Type B pancreatic cell (in vitro differentiated cells): ENCODE results near the gene AQP4. TPM values are rescaled to one million over a fixed set of nuclear protein-coding genes. Genes with fewer than 3 reads are reported as not detected.

Experiments
- DNase-seq: peaks from one replicate; pipeline ENCODE4 v3.0.0; 2021; ENCODE audit warnings: mixed read lengths; ENCODE audit not compliant: unreplicated experiment; ENCODE audit errors: extremely low spot score
- H3K27ac Mint-ChIP-seq: 2 replicates; pipeline ENCODE4 v1.8.0; 2021; ENCODE audit warnings: mild to moderate bottlenecking, mixed read lengths
- H3K27me3 Mint-ChIP-seq: 2 replicates; pipeline ENCODE4 v1.8.0; 2021; ENCODE audit warnings: mixed read lengths
- H3K36me3 Mint-ChIP-seq: 2 replicates; pipeline ENCODE4 v1.8.0; 2021; ENCODE audit warnings: mixed read lengths
- H3K4me1 Mint-ChIP-seq: one replicate; pipeline ENCODE4 v1.8.0; 2021; ENCODE audit warnings: mixed read lengths; ENCODE audit not compliant: unreplicated experiment
- H3K4me3 Mint-ChIP-seq: 2 replicates; pipeline ENCODE4 v1.8.0; 2021; ENCODE audit warnings: mild to moderate bottlenecking, mixed read lengths
- H3K9me3 Mint-ChIP-seq: 2 replicates; pipeline ENCODE4 v1.8.0; 2021; ENCODE audit warnings: mixed read lengths
- CTCF ChIP-seq: fragments of 200-600 bp; sonication (generic); conservative IDR thresholded peaks from 2 replicates; pipeline ENCODE4 v1.5.0; 2021; ENCODE audit warnings: antibody characterized with exemption, mild to moderate bottlenecking
- total RNA-seq: library from RNA; stranded (reverse); gene quantifications from 2 replicates; pipeline ENCODE4 v1.2.1, GENCODE V29; 2021; ENCODE audit warnings: low replicate concordance

The AQP4 gene
- total RNA-seq, 1 donor from 2014 or later, result 1.6 TPM

GRCh38 chr18:26804519-26804918 is 61.0 kb downstream of the AQP4 start:
- Mint-ChIP-seq H3K27me3 (no peaks in the 10 kb centered on the region), H3K4me1 (peaks cover 11% of the 10 kb centered on the region), H3K27ac (no peak overlapping the region), H3K9me3 (no peaks in the 10 kb centered on the region), H3K36me3 (no peaks in the 10 kb centered on the region), H3K4me3 (no peak overlapping the region)
- TF ChIP-seq CTCF, result peak; percentile 69
- DNase-seq, result no peak

- no peak for DNase-seq
- H3K27ac Mint-ChIP-seq, result no peak overlapping the region
- TF ChIP-seq CTCF, result no peak
- H3K4me3 Mint-ChIP-seq, result no peak overlapping the region
- no peaks in the 10 kb centered on the region for H3K27me3 Mint-ChIP-seq
- H3K9me3 Mint-ChIP-seq, result no peaks in the 10 kb centered on the region
- peaks cover 11% of the 10 kb centered on the region for H3K4me1 Mint-ChIP-seq
- no peaks in the 10 kb centered on the region for H3K36me3 Mint-ChIP-seq
These were observed 61.9 kb downstream of the AQP4 start for GRCh38 chr18:26803643-26804042.

- H3K27ac Mint-ChIP-seq, result no peak overlapping the region
- H3K4me1 Mint-ChIP-seq, result peaks cover 11% of the 10 kb centered on the region
- no peak for TF ChIP-seq CTCF
- no peak for DNase-seq
- H3K4me3 Mint-ChIP-seq, result no peak overlapping the region
- no peaks in the 10 kb centered on the region for H3K36me3 Mint-ChIP-seq
- H3K27me3 Mint-ChIP-seq, result no peaks in the 10 kb centered on the region
- no peaks in the 10 kb centered on the region for H3K9me3 Mint-ChIP-seq
These were observed 62.9 kb downstream of the AQP4 start for GRCh38 chr18:26802330-26803200.
